Endothelial cell of umbilical vein (primary cell): ENCODE measurements around the gene MTFR1L.

Experiments used
- EZH2 ChIP-seq: IDR thresholded peaks from 2 replicates; pipeline ENCODE4 v1.6.1; 2012; ENCODE audit warnings: borderline replicate concordance, low read depth, mild to moderate bottlenecking, moderate library complexity, low read length, inconsistent platforms; ENCODE audit not compliant: severe bottlenecking
- FOS ChIP-seq: IDR thresholded peaks from 2 replicates; pipeline ENCODE4 v1.6.1; 2011; ENCODE audit warnings: mild to moderate bottlenecking, low read length, moderate library complexity, borderline replicate concordance; ENCODE audit not compliant: insufficient read depth
- JUN ChIP-seq: IDR thresholded peaks from 2 replicates; pipeline ENCODE4 v1.6.1; 2011; ENCODE audit warnings: borderline replicate concordance, low read depth; ENCODE audit not compliant: insufficient read length, insufficient read depth
- POLR2A ChIP-seq: IDR thresholded peaks from 2 replicates; pipeline ENCODE4 v1.6.1; 2012; ENCODE audit warnings: low read depth, mild to moderate bottlenecking, control low read depth, low read length
- POLR2AphosphoS5 ChIP-seq: IDR thresholded peaks from 2 replicates; pipeline ENCODE4 v1.6.1; 2012; ENCODE audit warnings: low read depth, mild to moderate bottlenecking, control low read depth, low read length, moderate library complexity; ENCODE audit not compliant: insufficient read depth
- TF ChIP-seq, protein P1 (sequence below), 2 donors: IDR thresholded peaks; 1 replicate in 1 of 2; 2 replicates in 1 of 2; pipeline ENCODE4 v1.5.1; 2011; ENCODE audit warnings: low read length in 2 of 2, mild to moderate bottlenecking in 2 of 2, moderate library complexity in 2 of 2, control low read depth in 1 of 2, inconsistent platforms in 1 of 2, low read depth in 1 of 2; ENCODE audit not compliant: insufficient read depth in 1 of 2; ENCODE audit errors: extremely low read depth in 1 of 2
- TF ChIP-seq, protein P2 (sequence below): IDR thresholded peaks from 2 replicates; pipeline ENCODE4 v1.6.1; 2011; ENCODE audit not compliant: insufficient read depth, insufficient read length

DNA sequence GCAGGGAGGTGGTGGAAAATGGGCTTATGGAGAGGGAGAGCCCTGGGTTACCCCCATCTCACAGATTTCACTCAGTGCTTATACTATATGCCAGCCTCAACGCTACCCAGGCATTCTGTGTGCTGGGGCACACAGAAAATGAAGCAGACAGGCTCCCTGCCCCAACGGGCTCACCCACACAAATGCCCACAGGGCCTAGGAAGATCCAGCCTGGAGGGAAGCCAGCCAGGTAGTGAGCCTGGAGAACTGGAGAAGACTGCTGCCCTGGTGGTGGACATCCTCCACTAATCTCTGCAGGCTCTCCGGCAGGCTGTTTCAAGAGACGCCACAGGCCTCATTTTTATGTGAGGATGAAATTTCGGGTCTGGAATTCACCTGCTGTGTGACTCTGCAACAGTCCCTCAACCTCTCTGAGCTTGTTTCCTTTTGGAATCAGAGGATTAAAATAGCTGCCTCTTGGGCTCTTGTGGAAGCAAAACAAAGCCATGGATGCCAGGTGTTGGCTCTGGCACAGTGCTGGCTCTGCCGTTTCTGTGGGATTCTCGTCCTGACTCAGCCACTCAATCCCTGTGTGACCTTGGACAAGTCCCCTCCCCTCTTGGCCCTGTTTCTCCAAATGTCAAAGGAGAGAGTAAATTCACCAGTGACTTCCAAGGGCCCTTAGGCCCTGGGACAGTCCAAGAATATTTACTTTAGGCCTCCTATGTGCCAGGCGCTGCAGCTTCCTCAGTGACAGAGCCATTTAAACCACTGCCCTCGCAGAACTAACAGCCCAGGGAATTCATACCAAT, 52.1 kb downstream of the MTFR1L start:
- TF ChIP-seq, protein P1, sequence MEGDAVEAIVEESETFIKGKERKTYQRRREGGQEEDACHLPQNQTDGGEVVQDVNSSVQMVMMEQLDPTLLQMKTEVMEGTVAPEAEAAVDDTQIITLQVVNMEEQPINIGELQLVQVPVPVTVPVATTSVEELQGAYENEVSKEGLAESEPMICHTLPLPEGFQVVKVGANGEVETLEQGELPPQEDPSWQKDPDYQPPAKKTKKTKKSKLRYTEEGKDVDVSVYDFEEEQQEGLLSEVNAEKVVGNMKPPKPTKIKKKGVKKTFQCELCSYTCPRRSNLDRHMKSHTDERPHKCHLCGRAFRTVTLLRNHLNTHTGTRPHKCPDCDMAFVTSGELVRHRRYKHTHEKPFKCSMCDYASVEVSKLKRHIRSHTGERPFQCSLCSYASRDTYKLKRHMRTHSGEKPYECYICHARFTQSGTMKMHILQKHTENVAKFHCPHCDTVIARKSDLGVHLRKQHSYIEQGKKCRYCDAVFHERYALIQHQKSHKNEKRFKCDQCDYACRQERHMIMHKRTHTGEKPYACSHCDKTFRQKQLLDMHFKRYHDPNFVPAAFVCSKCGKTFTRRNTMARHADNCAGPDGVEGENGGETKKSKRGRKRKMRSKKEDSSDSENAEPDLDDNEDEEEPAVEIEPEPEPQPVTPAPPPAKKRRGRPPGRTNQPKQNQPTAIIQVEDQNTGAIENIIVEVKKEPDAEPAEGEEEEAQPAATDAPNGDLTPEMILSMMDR (IDR thresholded peaks at IDR 0.05; ENCODE audit: extremely low read depth in 1 of 2, insufficient read depth in 1 of 2, low read depth in 1 of 2, low read length in 2 of 2), result no peak
- TF ChIP-seq, protein P2, sequence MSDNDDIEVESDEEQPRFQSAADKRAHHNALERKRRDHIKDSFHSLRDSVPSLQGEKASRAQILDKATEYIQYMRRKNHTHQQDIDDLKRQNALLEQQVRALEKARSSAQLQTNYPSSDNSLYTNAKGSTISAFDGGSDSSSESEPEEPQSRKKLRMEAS, result no peak
- TF ChIP-seq EZH2 (no peak), POLR2A (no peak), JUN (no peak), POLR2AphosphoS5 (no peak), FOS (no peak)
